ENCODE data around the gene ZNF775. TPM values are rescaled to one million over a fixed set of nuclear protein-coding genes. Genes with fewer than 3 reads are reported as not detected.

ZNF775 gene
- total RNA-seq, 6 experiments from 2014 or later = 0.44 to 1.6 (median 0.96) TPM

DNA sequence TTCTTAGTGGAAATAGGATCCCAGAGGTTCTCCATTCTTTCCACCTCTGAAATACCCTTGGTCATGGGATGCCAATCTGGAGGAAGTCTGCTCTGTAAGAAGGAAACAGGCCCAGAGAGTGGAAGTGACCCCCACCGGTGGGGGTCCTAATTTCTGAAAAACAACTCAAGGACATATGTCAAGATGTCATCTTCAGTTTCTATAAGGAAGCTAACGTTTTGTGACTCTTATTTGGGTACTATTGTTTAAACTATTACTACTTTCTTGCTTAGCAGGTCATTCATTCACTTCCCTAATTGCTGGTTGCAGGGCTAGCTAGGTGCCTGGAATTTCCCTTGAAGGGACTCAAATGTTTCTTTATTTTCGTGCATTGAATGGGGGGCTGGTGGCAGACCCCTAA, 1.9 kb upstream of the ZNF775 start:
- Histone ChIP-seq H3K4me3 (no peak overlapping the region), H3K4me1 (peaks cover 0 to 42% (median 16%) of the 10 kb centered on the region in 4 donors), H3K9me3 (no peaks in the 10 kb centered on the region), H3K27ac (peak overlapping the region in 2 of 3 donors; percentile 79 to 92), H3K36me3 (peaks cover 0 to 25% (median 8%) of the 10 kb centered on the region in 4 donors), H3K27me3 (no peaks in the 10 kb centered on the region)
- intact Hi-C loops (cut with DNase I) = no loop called here
- 17% methylated on average over 3 of the region's 3 CpGs for WGBS (ENCODE audit: insufficient coverage, low coverage, low lambda C conversion rate, missing lambda C conversion rate)
- DNase-seq = no peak
- no peak for ATAC-seq
- no peak for TF ChIP-seq POLR2A (IDR thresholded peaks at IDR 0.05)

GRCh38 chr7:150377635-150378034, 1.5 kb upstream of the ZNF775 start:
- Histone ChIP-seq H3K27me3 (no peaks in the 10 kb centered on the region), H3K36me3 (peaks cover 0 to 20% (median 5%) of the 10 kb centered on the region in 4 donors), H3K4me1 (peaks cover 0 to 42% (median 16%) of the 10 kb centered on the region in 4 donors), H3K27ac (peak overlapping the region in 2 of 3 donors; percentile 79 to 92), H3K4me3 (peak overlapping the region in 1 of 3 donors; percentile 55), H3K9me3 (no peaks in the 10 kb centered on the region)
- DNase-seq (no peak), ATAC-seq (no peak)
- intact Hi-C loops (cut with DNase I) = no loop called here
- TF ChIP-seq POLR2A (IDR thresholded peaks at IDR 0.05) = no peak
- TF ChIP-seq, protein P1, sequence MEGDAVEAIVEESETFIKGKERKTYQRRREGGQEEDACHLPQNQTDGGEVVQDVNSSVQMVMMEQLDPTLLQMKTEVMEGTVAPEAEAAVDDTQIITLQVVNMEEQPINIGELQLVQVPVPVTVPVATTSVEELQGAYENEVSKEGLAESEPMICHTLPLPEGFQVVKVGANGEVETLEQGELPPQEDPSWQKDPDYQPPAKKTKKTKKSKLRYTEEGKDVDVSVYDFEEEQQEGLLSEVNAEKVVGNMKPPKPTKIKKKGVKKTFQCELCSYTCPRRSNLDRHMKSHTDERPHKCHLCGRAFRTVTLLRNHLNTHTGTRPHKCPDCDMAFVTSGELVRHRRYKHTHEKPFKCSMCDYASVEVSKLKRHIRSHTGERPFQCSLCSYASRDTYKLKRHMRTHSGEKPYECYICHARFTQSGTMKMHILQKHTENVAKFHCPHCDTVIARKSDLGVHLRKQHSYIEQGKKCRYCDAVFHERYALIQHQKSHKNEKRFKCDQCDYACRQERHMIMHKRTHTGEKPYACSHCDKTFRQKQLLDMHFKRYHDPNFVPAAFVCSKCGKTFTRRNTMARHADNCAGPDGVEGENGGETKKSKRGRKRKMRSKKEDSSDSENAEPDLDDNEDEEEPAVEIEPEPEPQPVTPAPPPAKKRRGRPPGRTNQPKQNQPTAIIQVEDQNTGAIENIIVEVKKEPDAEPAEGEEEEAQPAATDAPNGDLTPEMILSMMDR (IDR thresholded peaks at IDR 0.05) = no peak
- 27% methylated on average over 4 of the region's 4 CpGs for WGBS (ENCODE audit: insufficient coverage, low coverage, low lambda C conversion rate, missing lambda C conversion rate)

DNA sequence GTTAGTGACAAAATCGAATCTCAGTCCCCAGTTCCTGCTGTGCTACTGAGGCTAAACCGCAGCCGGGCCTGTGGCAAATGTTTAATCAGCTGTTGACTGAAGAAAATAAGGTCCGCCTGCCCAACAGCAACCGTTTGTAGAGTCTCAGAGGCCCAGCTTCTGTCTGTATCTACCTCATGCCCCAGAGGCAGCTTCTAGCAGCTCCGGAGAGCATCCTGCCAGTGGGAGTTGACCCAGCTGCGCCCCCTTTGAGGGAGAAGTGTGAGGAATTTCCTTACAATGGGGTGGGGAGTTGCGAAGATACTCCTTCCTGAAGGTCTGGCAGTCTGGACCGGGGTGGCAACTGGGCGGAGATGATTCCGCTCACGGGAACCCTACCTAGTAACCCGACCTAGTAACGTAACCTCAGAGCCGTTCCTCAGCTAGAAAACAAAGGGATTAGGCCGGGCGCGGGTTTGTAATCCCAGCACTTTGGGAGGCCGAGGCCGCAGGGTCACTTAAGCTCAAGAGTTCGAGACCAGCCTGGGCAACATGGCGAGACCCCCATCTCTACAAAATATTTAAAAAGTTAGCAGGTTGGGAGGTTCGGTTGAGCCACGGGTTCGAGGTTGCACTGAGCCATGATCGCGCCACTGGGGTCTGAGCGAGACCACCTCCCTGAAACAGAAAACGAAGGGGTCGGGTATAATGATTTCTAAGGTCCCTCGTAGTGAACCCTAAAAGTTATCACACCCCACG, 846 bp upstream of the ZNF775 start:
- intact Hi-C loops (cut with DNase I) = no loop called here
- ATAC-seq = peak; percentile 21 to 48 (median 38)
- H3K27me3 ChIP-seq = no peaks in the 10 kb centered on the region
- peak overlapping the region; percentile 79 to 92 (median 90) for H3K27ac ChIP-seq
- TF ChIP-seq POLR2A (IDR thresholded peaks at IDR 0.05) = peak; percentile 45
- TF ChIP-seq, protein P1 (IDR thresholded peaks at IDR 0.05) = peak in 1 of 4 donors; percentile 6
- H3K4me3 ChIP-seq = peak overlapping the region; percentile 55 to 72 (median 67)
- H3K36me3 ChIP-seq = peaks cover 0 to 14% (median 2%) of the 10 kb centered on the region in 4 donors
- peak; percentile 56 to 73 (median 72) for DNase-seq
- H3K4me1 ChIP-seq = peaks cover 0 to 47% (median 16%) of the 10 kb centered on the region in 4 donors
- WGBS (ENCODE audit: insufficient coverage, low coverage, low lambda C conversion rate, missing lambda C conversion rate) = 0% methylated on average over 18 of the region's 32 CpGs
- no peaks in the 10 kb centered on the region for H3K9me3 ChIP-seq

GRCh38 chr7:150379441-150380379, 580 bp downstream of the ZNF775 start:
- peaks cover 0 to 55% (median 19%) of the 10 kb centered on the region in 4 donors for H3K4me1 ChIP-seq
- H3K9me3 ChIP-seq = no peaks in the 10 kb centered on the region
- H3K36me3 ChIP-seq = peaks cover 0 to under 1% (median 0%) of the 10 kb centered on the region in 4 donors
- TF ChIP-seq, protein P1 (IDR thresholded peaks at IDR 0.05) = no peak
- TF ChIP-seq POLR2A (IDR thresholded peaks at IDR 0.05) = no peak
- intact Hi-C loops (cut with DNase I) = no loop called here
- H3K27me3 ChIP-seq = no peaks in the 10 kb centered on the region
- peak overlapping the region; percentile 55 to 72 (median 67) for H3K4me3 ChIP-seq
- peak overlapping the region; percentile 68 to 80 (median 76) for H3K27ac ChIP-seq
- DNase-seq (no peak), ATAC-seq (no peak)
- WGBS (ENCODE audit: insufficient coverage, low coverage, low lambda C conversion rate, missing lambda C conversion rate) = 5% methylated on average over 24 of the region's 52 CpGs

All from right lobe of liver (tissue), 6 donors.